T-helper 2 cell treated with Interferon-gamma antibody and Interleukin-4, amounts not matched to agents 100 ng/mL and 5 ng/mL, for 36 hours (primary cell): ENCODE results near the gene MOV10. TPM values are rescaled to one million over a fixed set of nuclear protein-coding genes. Genes with fewer than 3 reads are reported as not detected.

Experiments
- intact Hi-C: fragments of 100-400 bp; cut with micrococcal nuclease; formaldehyde crosslinking; loops from one replicate; pipeline ENCODE4 v1.15.1; 2023
- total RNA-seq: library from RNA; stranded (reverse); gene quantifications from 2 replicates; pipeline ENCODE4 v1.2.3, GENCODE V29; 2022

The MOV10 gene
- total RNA-seq, 1 donor from 2014 or later: 81.6 TPM

- intact Hi-C loops: loop anchor here (1.0 kb wide), 2 partner anchors 31 to 56 kb away; no protein-coding TSS in a partner anchor
Observed at GRCh38 chr1:112673592-112674439, 643 bp upstream of the MOV10 start.

GRCh38 chr1:112674986-112675727, 698 bp downstream of the MOV10 start:
- intact Hi-C loops: loop anchor here (1.0 kb wide), 2 partner anchors 30 to 57 kb away; no protein-coding TSS in a partner anchor

GRCh38 chr1:112675728-112676381, 1.4 kb downstream of the MOV10 start:
- intact Hi-C loops: no loop called here

GRCh38 chr1:112676543-112676942, 2.1 kb downstream of the MOV10 start:
- intact Hi-C loops: no loop called here

GRCh38 chr1:112677501-112677900, 3.0 kb downstream of the MOV10 start:
- intact Hi-C loops: no loop called here

GRCh38 chr1:112678605-112679004, 4.1 kb downstream of the MOV10 start:
- intact Hi-C loops: no loop called here

GRCh38 chr1:112685913-112686312, 11.5 kb downstream of the MOV10 start:
- intact Hi-C loops: no loop called here

GRCh38 chr1:112686417-112686816, 12.0 kb downstream of the MOV10 start:
- intact Hi-C loops: no loop called here

- intact Hi-C loops: no loop called here
Observed at GRCh38 chr1:112686835-112687234, 12.4 kb downstream of the MOV10 start.

- intact Hi-C loops: no loop called here
Observed at GRCh38 chr1:112687361-112687760, 12.9 kb downstream of the MOV10 start.

GRCh38 chr1:112687785-112688496, 13.5 kb downstream of the MOV10 start:
- intact Hi-C loops: no loop called here

- intact Hi-C loops: no loop called here
Observed at GRCh38 chr1:112688781-112689193, 14.3 kb downstream of the MOV10 start.

- intact Hi-C loops: no loop called here
Observed at GRCh38 chr1:112689196-112689841, 14.9 kb downstream of the MOV10 start.

- intact Hi-C loops: no loop called here
Observed at GRCh38 chr1:112689842-112690237, 15.4 kb downstream of the MOV10 start.

- intact Hi-C loops: no loop called here
Observed at GRCh38 chr1:112692681-112693080, 18.2 kb downstream of the MOV10 start.

- intact Hi-C loops: no loop called here
Observed at GRCh38 chr1:112693821-112694220, 19.4 kb downstream of the MOV10 start.

GRCh38 chr1:112694363-112694929, 20.0 kb downstream of the MOV10 start:
- intact Hi-C loops: no loop called here

- intact Hi-C loops: no loop called here
Observed at GRCh38 chr1:112695276-112695675, 20.8 kb downstream of the MOV10 start.

- intact Hi-C loops: no loop called here
Observed at GRCh38 chr1:112696578-112697314, 22.3 kb downstream of the MOV10 start.

GRCh38 chr1:112697781-112698201, 23.3 kb downstream of the MOV10 start:
- intact Hi-C loops: no loop called here
